Ramos (cell line): ENCODE data around the gene ADAMTS13.
"Not testable (repeated sequence)": the region's sequence is repeated elsewhere in the genome, so short reads cannot be mapped to it uniquely, and the experiment has no call there.

Experiments
- in situ Hi-C: fragments of 300-500 bp; cut with MboI; formaldehyde crosslinking; loops from one replicate; pipeline ENCODE4 v1.14.3; 2022; ENCODE audit warnings: low sequenced_read_pairs; ENCODE audit not compliant: unreplicated experiment

Gene ADAMTS13

GRCh38 chr9:133421615-133422542, at the start of gene ADAMTS13:
Gene ADAMTS13 (plus strand): TSS chr9:133422367. CDS start chr9:133422444, 77 bp downstream.
- in situ Hi-C loops = no loop called here

- in situ Hi-C loops = no loop called here
Measured at GRCh38 chr9:133374612-133375115, 47.5 kb upstream of the ADAMTS13 start.

- in situ Hi-C loops = no loop called here
Measured at GRCh38 chr9:133375116-133375723, 46.9 kb upstream of the ADAMTS13 start.

- in situ Hi-C loops = no loop called here
Measured at GRCh38 chr9:133375724-133376654, 46.2 kb upstream of the ADAMTS13 start, which contains the start of the genes STKLD1 and SURF4. Gene STKLD1 (plus strand): TSS chr9:133376366. CDS start chr9:133376474, 108 bp downstream. Gene SURF4 (minus strand): TSS chr9:133376060. CDS start chr9:133375969, 91 bp downstream.

GRCh38 chr9:133377280-133377679, 44.9 kb upstream of the ADAMTS13 start:
- in situ Hi-C loops = not testable (repeated sequence)

GRCh38 chr9:133377721-133378216, 44.4 kb upstream of the ADAMTS13 start:
- in situ Hi-C loops = no loop called here

- in situ Hi-C loops = no loop called here
Measured at GRCh38 chr9:133378408-133378962, 43.7 kb upstream of the ADAMTS13 start.

- in situ Hi-C loops = no loop called here
Measured at GRCh38 chr9:133379153-133380086, 42.7 kb upstream of the ADAMTS13 start.

- in situ Hi-C loops = no loop called here
Measured at GRCh38 chr9:133380734-133381133, 41.4 kb upstream of the ADAMTS13 start.

GRCh38 chr9:133382507-133383141, 39.5 kb upstream of the ADAMTS13 start:
- in situ Hi-C loops = no loop called here

GRCh38 chr9:133383438-133383837, 38.7 kb upstream of the ADAMTS13 start:
- in situ Hi-C loops = no loop called here

- in situ Hi-C loops = no loop called here
Measured at GRCh38 chr9:133384736-133385321, 37.3 kb upstream of the ADAMTS13 start.

- in situ Hi-C loops = no loop called here
Measured at GRCh38 chr9:133385452-133385851, 36.7 kb upstream of the ADAMTS13 start.

GRCh38 chr9:133386338-133386737, 35.8 kb upstream of the ADAMTS13 start:
- in situ Hi-C loops = no loop called here

- in situ Hi-C loops = no loop called here
Measured at GRCh38 chr9:133387680-133388079, 34.5 kb upstream of the ADAMTS13 start.

GRCh38 chr9:133389025-133389557, 33.1 kb upstream of the ADAMTS13 start:
- in situ Hi-C loops = no loop called here

- in situ Hi-C loops = no loop called here
Measured at GRCh38 chr9:133389562-133389961, 32.6 kb upstream of the ADAMTS13 start.
